Hepatocyte (in vitro differentiated cells): Measurements from ENCODE around the gene UBTD1.

Experiments used
- EZH2 ChIP-seq: fragments of 200-600 bp; sonication (generic); IDR thresholded peaks from 2 replicates; pipeline ENCODE4 v1.6.1; 2016; ENCODE audit warnings: antibody characterized with exemption, mild to moderate bottlenecking, borderline replicate concordance
- EZH2phosphoT487 ChIP-seq: fragments of 200-600 bp; sonication (generic); IDR thresholded peaks from one replicate; pipeline ENCODE4 v1.6.1; 2018; ENCODE audit warnings: antibody characterized with exemption, mild to moderate bottlenecking, low read depth, moderate library complexity; ENCODE audit not compliant: unreplicated experiment, severe bottlenecking
- TF ChIP-seq, protein P1 (sequence below): fragments of 200-600 bp; sonication (generic); IDR thresholded peaks from 2 replicates; pipeline ENCODE4 v1.5.1; 2016; ENCODE audit warnings: antibody characterized with exemption, mild to moderate bottlenecking; ENCODE audit not compliant: poor library complexity

DNA sequence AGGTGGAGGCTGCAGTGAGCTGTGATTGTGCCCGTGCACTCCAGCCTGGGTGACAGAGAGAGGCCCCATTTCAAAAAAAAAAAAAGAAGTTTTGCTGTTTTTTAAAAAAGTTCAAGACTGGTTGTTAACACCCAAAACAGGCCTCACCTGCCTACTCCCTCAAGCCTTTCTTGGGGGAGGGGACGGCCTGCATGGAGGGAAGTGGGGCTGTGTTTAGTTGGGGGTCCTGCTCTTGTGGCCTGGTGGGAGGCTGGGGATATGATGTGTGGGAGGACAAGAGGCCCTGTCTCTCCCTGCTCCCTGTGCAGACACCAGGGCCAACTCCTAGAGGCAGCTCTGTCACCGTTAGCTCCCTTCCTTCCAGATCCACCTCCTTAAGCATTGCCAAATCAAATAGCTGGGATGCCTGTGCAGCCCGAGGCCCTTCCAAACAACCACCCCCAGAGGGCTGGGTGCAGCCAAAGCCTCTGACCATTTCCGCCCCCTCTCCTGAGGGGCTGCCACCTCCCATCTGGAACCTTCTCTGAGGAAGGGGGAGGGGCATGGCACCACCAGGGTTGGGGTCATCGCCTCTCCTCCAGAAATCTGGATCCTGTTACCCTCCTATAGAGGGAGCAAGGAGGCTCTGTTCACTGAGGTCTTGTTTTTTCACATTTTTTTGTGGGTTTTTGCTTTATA, 40.9 kb downstream of the UBTD1 start:
- TF ChIP-seq, protein P1, sequence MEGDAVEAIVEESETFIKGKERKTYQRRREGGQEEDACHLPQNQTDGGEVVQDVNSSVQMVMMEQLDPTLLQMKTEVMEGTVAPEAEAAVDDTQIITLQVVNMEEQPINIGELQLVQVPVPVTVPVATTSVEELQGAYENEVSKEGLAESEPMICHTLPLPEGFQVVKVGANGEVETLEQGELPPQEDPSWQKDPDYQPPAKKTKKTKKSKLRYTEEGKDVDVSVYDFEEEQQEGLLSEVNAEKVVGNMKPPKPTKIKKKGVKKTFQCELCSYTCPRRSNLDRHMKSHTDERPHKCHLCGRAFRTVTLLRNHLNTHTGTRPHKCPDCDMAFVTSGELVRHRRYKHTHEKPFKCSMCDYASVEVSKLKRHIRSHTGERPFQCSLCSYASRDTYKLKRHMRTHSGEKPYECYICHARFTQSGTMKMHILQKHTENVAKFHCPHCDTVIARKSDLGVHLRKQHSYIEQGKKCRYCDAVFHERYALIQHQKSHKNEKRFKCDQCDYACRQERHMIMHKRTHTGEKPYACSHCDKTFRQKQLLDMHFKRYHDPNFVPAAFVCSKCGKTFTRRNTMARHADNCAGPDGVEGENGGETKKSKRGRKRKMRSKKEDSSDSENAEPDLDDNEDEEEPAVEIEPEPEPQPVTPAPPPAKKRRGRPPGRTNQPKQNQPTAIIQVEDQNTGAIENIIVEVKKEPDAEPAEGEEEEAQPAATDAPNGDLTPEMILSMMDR = no peak
- no peak for TF ChIP-seq EZH2
- no peak for TF ChIP-seq EZH2phosphoT487
